NCI-H1694 treated with DMSO at 0.1 percent for 48 hours (cell line): ENCODE results near the gene NEO1.

Experiments
- DNase-seq: peaks from one replicate; lab custom pipeline; 2025; lab: John Stamatoyannopoulos, UW

NEO1 gene

GRCh38 chr15:73331501-73331900, 279.2 kb downstream of the NEO1 start:
- DNase-seq: no peak

- no peak for DNase-seq
These were observed 280.0 kb downstream of the NEO1 start for GRCh38 chr15:73331991-73332925.

- DNase-seq: no peak
These were observed 280.7 kb downstream of the NEO1 start for GRCh38 chr15:73333001-73333400.

- no peak for DNase-seq
These were observed 281.8 kb downstream of the NEO1 start for GRCh38 chr15:73334086-73334485.

GRCh38 chr15:73335026-73335425, 282.8 kb downstream of the NEO1 start:
- DNase-seq: no peak

- no peak for DNase-seq
These were observed 283.2 kb downstream of the NEO1 start for GRCh38 chr15:73335471-73335870.

GRCh38 chr15:73336756-73337155, 284.5 kb downstream of the NEO1 start:
- no peak for DNase-seq

GRCh38 chr15:73337187-73337586, 284.9 kb downstream of the NEO1 start:
- DNase-seq: no peak

- DNase-seq: no peak
These were observed 285.8 kb downstream of the NEO1 start for GRCh38 chr15:73338058-73338457.

- no peak for DNase-seq
These were observed 286.5 kb downstream of the NEO1 start for GRCh38 chr15:73338606-73339374.

GRCh38 chr15:73340502-73341192, 288.4 kb downstream of the NEO1 start:
- DNase-seq: no peak

- DNase-seq: no peak
These were observed 289.8 kb downstream of the NEO1 start for GRCh38 chr15:73341886-73342600.

GRCh38 chr15:73344056-73344455, 291.8 kb downstream of the NEO1 start:
- DNase-seq: no peak

- no peak for DNase-seq
These were observed 293.4 kb downstream of the NEO1 start for GRCh38 chr15:73345658-73346057.

- no peak for DNase-seq
These were observed 294.6 kb downstream of the NEO1 start for GRCh38 chr15:73346735-73347312.

GRCh38 chr15:73349191-73349590, 296.9 kb downstream of the NEO1 start:
- DNase-seq: no peak

- DNase-seq: no peak
These were observed 299.8 kb downstream of the NEO1 start for GRCh38 chr15:73352082-73352481.

GRCh38 chr15:73353734-73354133, 301.5 kb downstream of the NEO1 start:
- no peak for DNase-seq

GRCh38 chr15:73354241-73354640, 302.0 kb downstream of the NEO1 start:
- no peak for DNase-seq
